WTC11 (cell line): ENCODE measurements around the gene PPP1R37. TPM values are rescaled to one million over a fixed set of nuclear protein-coding genes. Genes with fewer than 3 reads are reported as not detected.

ENCODE experiments used
- ATAC-seq: fragments of 200-7000 bp; cut with Tn5 transposase; 2 replicates; pipeline ENCODE4 v1.10.0; 2021; ENCODE audit warnings: mild to moderate bottlenecking, moderate library complexity
- CTCF ChIA-PET: fragments of 300-600 bp; sonication (Branson Sonifier 250); formaldehyde crosslinking; loops from one replicate; lab custom pipeline; 2021; ENCODE audit warnings: antibody characterized with exemption; lab: Charles Lee
- POLR2A ChIA-PET: fragments of 350-600 bp; sonication (Branson Sonifier 250); formaldehyde crosslinking; loops from one replicate; lab custom pipeline; 2021; ENCODE audit warnings: antibody characterized with exemption; lab: Charles Lee
- DNase-seq: peaks from one replicate; pipeline ENCODE4 v3.0.0; 2021; ENCODE audit warnings: low spot score
- H3K27ac Mint-ChIP-seq: 2 replicates; pipeline ENCODE4 v1.8.0; 2021; ENCODE audit warnings: mixed read lengths
- H3K27me3 Mint-ChIP-seq: 2 replicates; pipeline ENCODE4 v1.8.0; 2021; ENCODE audit warnings: low read depth, mild to moderate bottlenecking, moderate library complexity, mixed read lengths
- H3K36me3 Mint-ChIP-seq: 2 replicates; pipeline ENCODE4 v1.8.0; 2021; ENCODE audit warnings: mixed read lengths
- H3K4me1 Mint-ChIP-seq: 2 replicates; pipeline ENCODE4 v1.8.0; 2022; ENCODE audit warnings: mixed read lengths
- H3K4me3 Mint-ChIP-seq: 2 replicates; pipeline ENCODE4 v1.8.0; 2021; ENCODE audit warnings: mild to moderate bottlenecking, moderate library complexity, mixed read lengths
- H3K9me3 Mint-ChIP-seq: 2 replicates; pipeline ENCODE4 v1.8.0; 2021; ENCODE audit warnings: mixed read lengths
- AR ChIP-seq: fragments of 250-450 bp; sonication (Bioruptor Pico); IDR thresholded peaks from 2 replicates; pipeline ENCODE4 v1.9.0; 2021; ENCODE audit warnings: mild to moderate bottlenecking
- ATF1 ChIP-seq: sonication (generic); formaldehyde crosslinking; IDR thresholded peaks from 2 replicates; pipeline ENCODE4 v1.8.1; 2023; ENCODE audit warnings: mild to moderate bottlenecking, moderate library complexity, missing genetic modification reagents
- CTCF ChIP-seq: fragments of 200-600 bp; IDR thresholded peaks from 2 replicates; pipeline ENCODE4 v1.8.0; 2022; ENCODE audit warnings: antibody characterized with exemption
- ELF4 ChIP-seq: sonication (generic); formaldehyde crosslinking; IDR thresholded peaks from 2 replicates; pipeline ENCODE4 v1.8.1; 2022; ENCODE audit warnings: low read depth, mild to moderate bottlenecking, moderate library complexity, missing genetic modification reagents
- HMGA2 ChIP-seq: fragments of 250-450 bp; sonication (Bioruptor Pico); IDR thresholded peaks from 2 replicates; pipeline ENCODE4 v1.4.0; 2021; ENCODE audit warnings: mild to moderate bottlenecking, moderate library complexity
- IRF2 ChIP-seq: sonication (generic); formaldehyde crosslinking; IDR thresholded peaks from 2 replicates; pipeline ENCODE4 v1.8.0; 2022; ENCODE audit warnings: low read depth, missing genetic modification reagents, borderline replicate concordance
- JAZF1 ChIP-seq: fragments of 250-450 bp; sonication (Bioruptor Pico); IDR thresholded peaks from 2 replicates; pipeline ENCODE4 v1.9.0; 2021; ENCODE audit warnings: moderate library complexity, mild to moderate bottlenecking, inconsistent platforms
- MLX ChIP-seq: sonication (generic); formaldehyde crosslinking; IDR thresholded peaks from 2 replicates; pipeline ENCODE4 v1.8.1; 2023; ENCODE audit warnings: mild to moderate bottlenecking, missing genetic modification reagents, moderate library complexity
- NFYB ChIP-seq: sonication (generic); formaldehyde crosslinking; conservative IDR thresholded peaks from 2 replicates; pipeline ENCODE4 v1.8.0; 2022; ENCODE audit warnings: low read depth, missing genetic modification reagents
- PRRX2 ChIP-seq: fragments of 250-450 bp; sonication (Bioruptor Pico); IDR thresholded peaks from 2 replicates; pipeline ENCODE4 v1.8.0; 2021; ENCODE audit warnings: mild to moderate bottlenecking
- RORB ChIP-seq: fragments of 250-450 bp; sonication (Bioruptor Pico); IDR thresholded peaks from 2 replicates; pipeline ENCODE4 v1.9.0; 2021; ENCODE audit warnings: mild to moderate bottlenecking
- SP1 ChIP-seq: sonication (generic); formaldehyde crosslinking; conservative IDR thresholded peaks from 2 replicates; pipeline ENCODE4 v1.8.1; 2022; ENCODE audit warnings: missing genetic modification reagents
- TCF7 ChIP-seq: sonication (generic); formaldehyde crosslinking; IDR thresholded peaks from 2 replicates; pipeline ENCODE4 v1.8.0; 2022; ENCODE audit warnings: mild to moderate bottlenecking, low read depth, missing genetic modification reagents, moderate library complexity
- ZBTB43 ChIP-seq: sonication (generic); formaldehyde crosslinking; IDR thresholded peaks from 2 replicates; pipeline ENCODE4 v1.8.1; 2023; ENCODE audit warnings: mild to moderate bottlenecking, missing genetic modification reagents
- ZNF121 ChIP-seq: sonication (generic); formaldehyde crosslinking; IDR thresholded peaks from 2 replicates; pipeline ENCODE4 v1.8.0; 2023; ENCODE audit warnings: missing genetic modification reagents
- ZNF219 ChIP-seq: sonication (generic); formaldehyde crosslinking; IDR thresholded peaks from 2 replicates; pipeline ENCODE4 v1.8.0; 2023; ENCODE audit warnings: missing genetic modification reagents, mild to moderate bottlenecking, borderline replicate concordance
- ZNF317 ChIP-seq: sonication (generic); formaldehyde crosslinking; IDR thresholded peaks from 2 replicates; pipeline ENCODE4 v1.8.1; 2023; ENCODE audit warnings: low read depth, mild to moderate bottlenecking, moderate library complexity, missing genetic modification reagents, borderline replicate concordance
- ZNF423 ChIP-seq: fragments of 250-450 bp; sonication (Bioruptor Pico); IDR thresholded peaks from 2 replicates; pipeline ENCODE4 v2.1.2; 2022; ENCODE audit warnings: mild to moderate bottlenecking, moderate library complexity
- ZNF532 ChIP-seq: fragments of 250-450 bp; sonication (Bioruptor Pico); IDR thresholded peaks from 2 replicates; pipeline ENCODE4 v1.9.0; 2021; ENCODE audit warnings: mild to moderate bottlenecking, borderline replicate concordance
- total RNA-seq: library from RNA; stranded (reverse); gene quantifications from 3 replicates; pipeline ENCODE4 v1.2.3, GENCODE V29; 2021

Gene PPP1R37
- total RNA-seq, 1 experiment from 2014 or later = 35.4 TPM

GRCh38 chr19:45153339-45154063 is 60.5 kb downstream of the PPP1R37 start (continued):
- TF ChIP-seq ZBTB43 (CRISPR knock-in tag) = peak; percentile 82; the same call in 1 of the 2 replicates
- no peak for TF ChIP-seq ZNF219
- peak; percentile 96 for TF ChIP-seq ZNF423 (CRISPR knock-in tag)
- no peak for TF ChIP-seq RORB (CRISPR knock-in tag)
- TF ChIP-seq CTCF = no peak
- peak; percentile 28; the same call in 1 of the 2 replicates for TF ChIP-seq NFYB
- no peak for TF ChIP-seq MLX

GRCh38 chr19:45154064-45154827 is 61.3 kb downstream of the PPP1R37 start:
- H3K27ac Mint-ChIP-seq = no peak overlapping the region; the same call in 1 of the 2 replicates
- no peak for TF ChIP-seq ATF1 (CRISPR knock-in tag)
- TF ChIP-seq ZNF121 = peak; percentile 66; the same call in 1 of the 2 replicates
- ChIA-PET CTCF (interaction anchor here (0.9 to 3.4 kb wide), 9 partner anchors 8 to 184 kb away, joined by 3 to 21 read pairs (median 8); partner anchors contain the start of genes BLOC1S3 and TRAPPC6A), POLR2A (no interaction called here)
- H3K4me3 Mint-ChIP-seq = peak overlapping the region; percentile 68
- H3K4me1 Mint-ChIP-seq = peaks cover 15% of the 10 kb centered on the region
- no peaks in the 10 kb centered on the region for H3K36me3 Mint-ChIP-seq
- H3K27me3 Mint-ChIP-seq = peaks cover 63% of the 10 kb centered on the region
- no peaks in the 10 kb centered on the region for H3K9me3 Mint-ChIP-seq
- ATAC-seq (no peak), DNase-seq (no peak)

- Mint-ChIP-seq H3K27ac (no peak overlapping the region), H3K4me1 (peaks cover 19% of the 10 kb centered on the region), H3K9me3 (no peaks in the 10 kb centered on the region), H3K27me3 (peaks cover 66% of the 10 kb centered on the region), H3K4me3 (no peak overlapping the region), H3K36me3 (no peaks in the 10 kb centered on the region)
- CTCF ChIA-PET = interaction anchor here (1.0 to 1.5 kb wide), 6 partner anchors 9 to 182 kb away, joined by 3 to 8 read pairs (median 4); partner anchors contain the start of genes BLOC1S3 and TRAPPC6A
- peak; percentile 44 for DNase-seq
- POLR2A ChIA-PET = interaction anchor here (0.5 kb wide), 1 partner anchor 29 kb away, joined by 4 read pairs; no protein-coding TSS in a partner anchor
- peak; percentile 10 for ATAC-seq
- TF ChIP-seq PRRX2 (CRISPR knock-in tag) (no peak), ELF4 (CRISPR knock-in tag) (no peak), TCF7 (CRISPR knock-in tag) (no peak), AR (CRISPR knock-in tag) (no peak), SP1 (CRISPR knock-in tag) (no peak), JAZF1 (CRISPR knock-in tag) (no peak), ZNF532 (CRISPR knock-in tag) (no peak), MLX (no peak), ZNF317 (no peak), IRF2 (CRISPR knock-in tag) (no peak), HMGA2 (CRISPR knock-in tag) (no peak)
Measured at GRCh38 chr19:45156011-45156630, 63.1 kb downstream of the PPP1R37 start.
